Nephron (organoid): ENCODE results near the gene PDPN.

Experiments used
- H3K27ac Mint-ChIP-seq, 3 experiments: 2 replicates each; pipeline ENCODE4 v1.8.0; 2020; ENCODE audit warnings: mixed read lengths in 3 of 3, mild to moderate bottlenecking in 2 of 3, moderate library complexity in 1 of 3
- H3K27me3 Mint-ChIP-seq: 2 replicates; pipeline ENCODE4 v1.8.0; 2021; ENCODE audit warnings: low read depth, mild to moderate bottlenecking, moderate library complexity, mixed read lengths
- H3K36me3 Mint-ChIP-seq: 2 replicates; pipeline ENCODE4 v1.8.0; 2020; ENCODE audit warnings: low read depth, mixed read lengths
- H3K4me1 Mint-ChIP-seq: 2 replicates; pipeline ENCODE4 v1.8.0; 2020; ENCODE audit warnings: mixed read lengths
- H3K4me3 Mint-ChIP-seq, 3 experiments: 2 replicates each; pipeline ENCODE4 v1.8.0; 2020; ENCODE audit warnings: mild to moderate bottlenecking in 3 of 3, mixed read lengths in 3 of 3, moderate library complexity in 2 of 3
- H3K9me3 Mint-ChIP-seq: 2 replicates; pipeline ENCODE4 v1.8.0; 2020; ENCODE audit warnings: mixed read lengths
- TF ChIP-seq, protein P1 (sequence below), 3 experiments: fragments of 200-600 bp; sonication (generic); IDR thresholded peaks; one replicate each; pipeline ENCODE4 v1.5.0; 2021; ENCODE audit warnings: antibody characterized with exemption in 3 of 3; ENCODE audit not compliant: unreplicated experiment in 3 of 3

PDPN gene

DNA sequence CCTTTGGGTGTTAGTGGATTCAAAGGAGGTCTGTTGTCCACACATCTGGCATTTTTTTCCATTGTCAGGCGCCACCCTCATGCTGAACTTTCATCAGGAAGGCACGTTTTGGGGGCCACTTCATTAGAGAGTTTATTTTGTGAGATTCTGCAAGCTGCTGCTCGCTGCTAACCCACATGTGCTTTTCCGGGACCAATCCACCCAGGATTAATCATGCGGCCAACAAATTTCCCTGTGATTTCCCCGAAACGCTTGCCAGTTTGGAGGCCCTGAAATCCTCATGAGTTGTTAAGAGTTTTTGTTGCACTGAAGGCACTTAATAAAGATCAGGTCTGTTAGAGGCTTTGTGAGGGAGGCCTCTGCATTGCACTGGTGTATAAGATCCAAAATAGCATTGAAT lies 2.4 kb downstream of the PDPN start:
- peak overlapping the region in 2 of 3 experiments; percentile 25 to 74 for H3K27ac Mint-ChIP-seq
- H3K27me3 Mint-ChIP-seq: peaks cover 32% of the 10 kb centered on the region
- TF ChIP-seq, protein P1, sequence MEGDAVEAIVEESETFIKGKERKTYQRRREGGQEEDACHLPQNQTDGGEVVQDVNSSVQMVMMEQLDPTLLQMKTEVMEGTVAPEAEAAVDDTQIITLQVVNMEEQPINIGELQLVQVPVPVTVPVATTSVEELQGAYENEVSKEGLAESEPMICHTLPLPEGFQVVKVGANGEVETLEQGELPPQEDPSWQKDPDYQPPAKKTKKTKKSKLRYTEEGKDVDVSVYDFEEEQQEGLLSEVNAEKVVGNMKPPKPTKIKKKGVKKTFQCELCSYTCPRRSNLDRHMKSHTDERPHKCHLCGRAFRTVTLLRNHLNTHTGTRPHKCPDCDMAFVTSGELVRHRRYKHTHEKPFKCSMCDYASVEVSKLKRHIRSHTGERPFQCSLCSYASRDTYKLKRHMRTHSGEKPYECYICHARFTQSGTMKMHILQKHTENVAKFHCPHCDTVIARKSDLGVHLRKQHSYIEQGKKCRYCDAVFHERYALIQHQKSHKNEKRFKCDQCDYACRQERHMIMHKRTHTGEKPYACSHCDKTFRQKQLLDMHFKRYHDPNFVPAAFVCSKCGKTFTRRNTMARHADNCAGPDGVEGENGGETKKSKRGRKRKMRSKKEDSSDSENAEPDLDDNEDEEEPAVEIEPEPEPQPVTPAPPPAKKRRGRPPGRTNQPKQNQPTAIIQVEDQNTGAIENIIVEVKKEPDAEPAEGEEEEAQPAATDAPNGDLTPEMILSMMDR (IDR thresholded peaks at IDR 0.05; ENCODE audit: unreplicated experiment in 3 of 3): no peak
- H3K9me3 Mint-ChIP-seq: no peaks in the 10 kb centered on the region
- peak overlapping the region; percentile 89 to 92 (median 91) for H3K4me3 Mint-ChIP-seq
- H3K36me3 Mint-ChIP-seq: no peaks in the 10 kb centered on the region
- H3K4me1 Mint-ChIP-seq: peaks cover 49% of the 10 kb centered on the region

DNA sequence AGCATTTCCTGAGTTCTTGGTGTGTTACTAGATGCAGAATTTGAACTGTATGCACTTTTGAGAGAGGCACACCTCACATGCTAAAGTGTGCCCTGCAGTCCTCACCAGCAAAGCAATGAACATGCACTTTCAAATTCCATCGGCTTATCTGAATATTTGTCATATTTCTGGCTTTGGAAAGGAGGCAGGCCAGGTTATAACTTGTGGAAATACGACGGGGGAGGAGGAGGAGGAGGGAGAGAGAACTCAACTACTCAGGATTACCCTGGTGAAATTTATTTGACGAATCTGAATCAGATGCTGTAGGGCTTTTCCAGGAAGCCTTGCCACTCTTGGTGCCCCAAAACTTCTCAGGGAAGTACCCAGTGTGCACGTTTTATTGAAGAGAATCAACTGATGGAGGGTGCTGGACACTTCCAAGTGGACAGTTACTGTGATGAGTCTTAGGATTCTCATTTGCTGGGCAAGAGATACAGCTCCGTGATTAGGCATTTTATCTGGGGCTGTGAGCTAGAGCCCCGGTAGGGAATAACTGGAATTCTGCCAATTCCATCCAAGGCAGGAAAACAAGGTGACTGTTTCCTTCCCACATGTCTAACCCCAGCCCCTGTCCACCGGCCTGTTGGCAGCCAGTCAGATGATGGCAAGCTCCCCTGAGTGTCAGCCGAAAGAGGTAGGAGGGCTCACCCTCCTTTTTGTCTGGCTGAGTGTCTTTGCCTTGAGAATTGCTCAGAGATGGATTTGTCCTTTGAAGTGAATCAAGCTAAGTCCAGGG lies 3.8 kb downstream of the PDPN start:
- Mint-ChIP-seq H3K4me1 (peaks cover 46% of the 10 kb centered on the region), H3K4me3 (no peak overlapping the region), H3K36me3 (peaks cover 5% of the 10 kb centered on the region), H3K27me3 (peaks cover 25% of the 10 kb centered on the region), H3K27ac (peak overlapping the region in 1 of 3 experiments; percentile 1), H3K9me3 (no peaks in the 10 kb centered on the region)
- TF ChIP-seq, protein P1 (IDR thresholded peaks at IDR 0.05; ENCODE audit: unreplicated experiment in 3 of 3): no peak

GRCh38 chr1:13588946-13589796 lies 5.5 kb downstream of the PDPN start:
- Mint-ChIP-seq H3K4me3 (no peak overlapping the region), H3K9me3 (no peaks in the 10 kb centered on the region), H3K4me1 (peaks cover 52% of the 10 kb centered on the region), H3K27me3 (peaks cover 21% of the 10 kb centered on the region), H3K27ac (no peak overlapping the region), H3K36me3 (peaks cover 5% of the 10 kb centered on the region)
- TF ChIP-seq, protein P1 (IDR thresholded peaks at IDR 0.05; ENCODE audit: unreplicated experiment in 3 of 3): no peak

DNA sequence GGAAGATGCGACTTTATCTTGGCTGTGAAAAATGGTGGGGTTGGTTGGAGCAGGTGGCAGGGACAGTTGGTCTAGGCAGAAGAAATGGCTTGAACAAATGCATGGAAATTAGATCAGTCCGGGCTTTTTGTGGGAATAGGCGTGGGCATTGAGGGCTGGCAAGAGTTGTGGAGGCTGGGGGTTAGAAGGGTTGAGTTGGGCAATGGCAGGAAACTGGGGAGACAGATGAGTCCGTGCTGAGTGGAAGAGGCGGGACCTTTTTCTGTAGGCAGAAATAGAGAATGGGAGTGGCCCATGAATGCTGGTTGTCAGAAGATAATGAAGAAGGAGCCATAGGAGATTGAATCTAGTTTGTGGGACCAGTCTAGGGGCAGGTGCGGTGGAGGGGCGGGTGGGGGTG lies 6.9 kb downstream of the PDPN start:
- peaks cover 13% of the 10 kb centered on the region for H3K27me3 Mint-ChIP-seq
- H3K27ac Mint-ChIP-seq: no peak overlapping the region
- H3K36me3 Mint-ChIP-seq: peaks cover 5% of the 10 kb centered on the region
- H3K4me3 Mint-ChIP-seq: no peak overlapping the region
- TF ChIP-seq, protein P1 (IDR thresholded peaks at IDR 0.05; ENCODE audit: unreplicated experiment in 3 of 3): no peak
- H3K9me3 Mint-ChIP-seq: no peaks in the 10 kb centered on the region
- peaks cover 49% of the 10 kb centered on the region for H3K4me1 Mint-ChIP-seq

DNA sequence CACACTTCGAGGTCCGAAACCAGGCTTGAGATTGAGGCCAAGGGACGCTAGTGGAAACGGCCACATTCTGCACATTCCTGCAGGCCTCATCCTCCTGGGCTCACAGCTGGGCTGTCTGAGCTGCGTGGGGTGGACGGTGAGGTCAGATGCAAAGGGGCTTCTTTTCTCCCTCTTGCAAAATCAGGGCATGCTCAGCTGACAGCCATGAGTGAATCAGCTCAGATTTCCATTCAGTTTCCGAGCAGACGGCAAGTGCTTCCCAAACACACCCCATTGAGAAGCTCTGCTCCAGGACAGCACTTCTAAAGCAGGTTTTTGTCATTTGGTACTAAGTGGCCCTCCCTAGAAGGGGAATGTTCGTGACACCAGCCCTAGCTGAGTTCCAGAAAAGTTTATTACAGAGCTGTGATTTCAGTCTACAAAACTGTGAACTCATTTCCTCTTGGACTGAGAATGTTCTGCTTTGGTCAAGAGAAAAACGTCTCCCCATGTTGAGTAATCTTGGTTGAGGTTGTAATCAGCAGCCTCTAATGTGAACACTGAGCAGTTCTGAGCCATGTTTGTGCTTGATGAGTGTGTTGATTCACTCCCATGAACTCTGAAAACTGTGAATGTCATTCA lies 10.0 kb downstream of the PDPN start:
- H3K9me3 Mint-ChIP-seq: no peaks in the 10 kb centered on the region
- no peak overlapping the region for H3K4me3 Mint-ChIP-seq
- H3K4me1 Mint-ChIP-seq: peaks cover 30% of the 10 kb centered on the region
- TF ChIP-seq, protein P1 (IDR thresholded peaks at IDR 0.05; ENCODE audit: unreplicated experiment in 3 of 3): no peak
- H3K36me3 Mint-ChIP-seq: peaks cover 5% of the 10 kb centered on the region
- peak overlapping the region; percentile 34 to 62 (median 38) for H3K27ac Mint-ChIP-seq
- peaks cover 3% of the 10 kb centered on the region for H3K27me3 Mint-ChIP-seq
